Endothelial cell of umbilical vein (primary cell): ENCODE results near the gene SRPK2. TPM values are rescaled to one million over a fixed set of nuclear protein-coding genes. Genes with fewer than 3 reads are reported as not detected.

Experiments
- BruUV-seq: library from RNA; stranded (reverse); fragments of 400-500 nt; replicated peaks from 2 replicates; lab custom pipeline; 2021; lab: Mats Ljungman, UMichigan
- CTCF ChIA-PET: fragments of 300-600, 350-600 bp; sonication (Branson Sonifier 250); formaldehyde crosslinking; loops from one replicate; lab custom pipeline; 2021; ENCODE audit warnings: antibody characterized with exemption, inconsistent platforms; lab: Charles Lee
- POLR2A ChIA-PET: fragments of 300-600, 350-600 bp; sonication (Branson Sonifier 250); formaldehyde crosslinking; loops from one replicate; lab custom pipeline; 2021; ENCODE audit warnings: antibody characterized with exemption, inconsistent platforms; lab: Charles Lee
- DNase-seq: peaks from one replicate; pipeline ENCODE4 v3.0.0-alpha.2; 2011; ENCODE audit warnings: low read depth, low spot score
- FAIRE-seq: peaks from 2 replicates; lab custom pipeline; 2011; peaks lifted over from hg19 to GRCh38; lab: Jason Lieb, UNC
- H2AFZ ChIP-seq: 2 replicates; pipeline ENCODE4 v1.6.0; 2012; ENCODE audit warnings: low read depth, low read length, control low read depth, inconsistent platforms
- H3K27ac ChIP-seq: 2 replicates; pipeline ENCODE4 v1.5.1; 2011; ENCODE audit warnings: low read depth, mild to moderate bottlenecking, control low read depth, low read length, moderate library complexity; ENCODE audit not compliant: insufficient read depth
- H3K27me3 ChIP-seq, 2 experiments: 2 replicates each; pipeline versions ENCODE4 v1.6.0 to v1.6.1; 2011; ENCODE audit warnings: low read length in 2 of 2, mixed read lengths in 1 of 2; ENCODE audit not compliant: control insufficient read depth in 2 of 2, insufficient read depth in 2 of 2
- H3K36me3 ChIP-seq, 2 experiments: 2 replicates in 1 of 2; 3 replicates in 1 of 2; pipeline ENCODE4 v1.5.1; 2011; ENCODE audit warnings: low read length in 2 of 2, mild to moderate bottlenecking in 1 of 2, moderate library complexity in 1 of 2; ENCODE audit not compliant: control insufficient read depth in 2 of 2, insufficient read depth in 2 of 2; ENCODE audit errors: extremely low read depth in 1 of 2
- H3K4me1 ChIP-seq: 3 replicates; pipeline ENCODE4 v1.5.1; 2011; ENCODE audit warnings: mild to moderate bottlenecking, low read length; ENCODE audit not compliant: control insufficient read depth, insufficient read depth; ENCODE audit errors: extremely low read depth
- H3K4me2 ChIP-seq: 2 replicates; pipeline ENCODE4 v1.6.1; 2011; ENCODE audit warnings: low read length, control low read depth, mixed read lengths; ENCODE audit not compliant: insufficient read depth
- H3K4me3 ChIP-seq, 3 experiments: fragments of 200-600 bp in 1 of 3; sonication (generic), shearing (Covaris generic) in 1 of 3; replicated peaks in 1 of 3; 2 replicates each; pipeline ENCODE4 v1.5.1; 2011 to 2016; ENCODE audit warnings: control low read depth in 3 of 3, low read length in 3 of 3, mild to moderate bottlenecking in 2 of 3, inconsistent platforms in 1 of 3, low read depth in 1 of 3, moderate library complexity in 1 of 3; ENCODE audit not compliant: insufficient read depth in 1 of 3
- H3K79me2 ChIP-seq: 2 replicates; pipeline ENCODE4 v1.6.0; 2012; ENCODE audit warnings: low read length, inconsistent platforms; ENCODE audit not compliant: control insufficient read depth, insufficient read depth
- H3K9ac ChIP-seq: replicated peaks from 2 replicates; pipeline ENCODE3; 2011; ENCODE audit warnings: low read length, control low read depth; ENCODE audit not compliant: insufficient read depth; ENCODE audit errors: extremely low read depth
- H3K9me1 ChIP-seq: replicated peaks from 3 replicates; pipeline ENCODE4 v1.6.0; 2011; ENCODE audit warnings: mild to moderate bottlenecking, low read length; ENCODE audit not compliant: control insufficient read depth, insufficient read depth; ENCODE audit errors: extremely low read depth
- H3K9me3 ChIP-seq: replicated peaks from 2 replicates; pipeline ENCODE4 v1.5.1; 2012; ENCODE audit warnings: low read length, inconsistent platforms; ENCODE audit not compliant: control insufficient read depth, insufficient read depth
- H4K20me1 ChIP-seq: replicated peaks from 2 replicates; pipeline ENCODE3; 2011; ENCODE audit warnings: mild to moderate bottlenecking, low read length; ENCODE audit not compliant: control insufficient read depth, insufficient read depth; ENCODE audit errors: extremely low read depth
- EZH2 ChIP-seq: IDR thresholded peaks from 2 replicates; pipeline ENCODE4 v1.6.1; 2012; ENCODE audit warnings: borderline replicate concordance, low read depth, mild to moderate bottlenecking, moderate library complexity, low read length, inconsistent platforms; ENCODE audit not compliant: severe bottlenecking
- FOS ChIP-seq: IDR thresholded peaks from 2 replicates; pipeline ENCODE4 v1.6.1; 2011; ENCODE audit warnings: mild to moderate bottlenecking, low read length, moderate library complexity, borderline replicate concordance; ENCODE audit not compliant: insufficient read depth
- GATA2 ChIP-seq: IDR thresholded peaks from 2 replicates; pipeline ENCODE4 v1.7.0; 2011; ENCODE audit warnings: low read depth, mild to moderate bottlenecking, moderate library complexity, mixed read lengths, low read length; ENCODE audit not compliant: insufficient read length, insufficient read depth
- JUN ChIP-seq: IDR thresholded peaks from 2 replicates; pipeline ENCODE4 v1.6.1; 2011; ENCODE audit warnings: borderline replicate concordance, low read depth; ENCODE audit not compliant: insufficient read length, insufficient read depth
- MYC ChIP-seq: IDR thresholded peaks from one replicate; pipeline ENCODE4 v1.6.1; 2011; ENCODE audit warnings: mild to moderate bottlenecking, low read depth, low read length
- POLR2A ChIP-seq: IDR thresholded peaks from 2 replicates; pipeline ENCODE4 v1.6.1; 2012; ENCODE audit warnings: low read depth, mild to moderate bottlenecking, control low read depth, low read length
- POLR2AphosphoS5 ChIP-seq: IDR thresholded peaks from 2 replicates; pipeline ENCODE4 v1.6.1; 2012; ENCODE audit warnings: low read depth, mild to moderate bottlenecking, control low read depth, low read length, moderate library complexity; ENCODE audit not compliant: insufficient read depth
- dilution Hi-C: fragments of 300-500 bp; cut with MboI; formaldehyde crosslinking; loops from one replicate; pipeline ENCODE4 v1.15.0; 2019; ENCODE audit warnings: low sequenced_read_pairs; ENCODE audit not compliant: extremely low pct_ligation_motif_present
- intact Hi-C: fragments of 100-400 bp; cut with micrococcal nuclease; formaldehyde crosslinking; loops from one replicate; pipeline ENCODE4 v1.10.0; 2022
- polyA plus RNA-seq, 4 experiments: library from polyadenylated mRNA; depleted of rRNA in 3 of 4; stranded (reverse) in 3 of 4; unstranded in 1 of 4; fragments of >200 nt; gene quantifications; 2 replicates each; pipeline versions ENCODE4 v1.2.1 to v1.2.3, GENCODE V29; 2011 to 2012; ENCODE audit warnings: missing spikeins in 1 of 4
- total RNA-seq: library from RNA; stranded (reverse); gene quantifications from 2 replicates; pipeline ENCODE4 v1.2.3, GENCODE V29; 2021
- TF ChIP-seq, protein P1 (sequence below): IDR thresholded peaks from 2 replicates; pipeline ENCODE4 v1.6.1; 2011; ENCODE audit not compliant: insufficient read depth, insufficient read length
- TF ChIP-seq, protein P2 (sequence below), 2 donors: IDR thresholded peaks; 1 replicate in 1 of 2; 2 replicates in 1 of 2; pipeline ENCODE4 v1.5.1; 2011; ENCODE audit warnings: low read length in 2 of 2, mild to moderate bottlenecking in 2 of 2, moderate library complexity in 2 of 2, control low read depth in 1 of 2, inconsistent platforms in 1 of 2, low read depth in 1 of 2; ENCODE audit not compliant: insufficient read depth in 1 of 2; ENCODE audit errors: extremely low read depth in 1 of 2

SRPK2 gene
- total and polyA plus RNA-seq, 2 donors (not counting 3 experiments of a cell fraction or from before 2014, with no cell fraction given): 13.4 to 55.2 TPM

DNA sequence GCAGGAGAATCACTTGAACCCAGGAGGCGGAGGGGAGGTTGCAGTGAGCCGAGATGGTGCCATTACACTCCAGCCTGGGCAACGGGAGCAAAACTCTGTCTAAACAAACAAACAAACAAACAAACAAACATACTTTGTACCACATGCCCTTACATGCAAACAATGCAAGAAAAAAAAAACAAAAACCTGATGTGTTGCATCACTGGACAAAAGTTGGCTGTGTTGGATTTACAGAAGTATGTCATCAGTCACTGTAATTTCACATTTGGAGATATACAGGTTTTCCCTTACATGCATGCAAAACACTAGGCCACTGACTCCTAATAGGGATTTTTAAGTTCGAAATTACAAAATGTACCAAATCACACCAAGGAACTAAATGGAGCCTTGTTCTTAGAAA, 138.5 kb downstream of the SRPK2 start:
- H3K9me3 ChIP-seq: no peaks in the 10 kb centered on the region
- no peaks in the 10 kb centered on the region for H3K27me3 ChIP-seq
- no peak for FAIRE-seq
- CTCF ChIA-PET: interaction anchor here (1.1 to 1.3 kb wide), 3 partner anchors 15 to 40 kb away, joined by 3 to 4 read pairs (median 3); no protein-coding TSS in a partner anchor
- H3K9me1 ChIP-seq: no peaks in the 10 kb centered on the region
- POLR2A ChIA-PET: no interaction called here
- peaks cover 19% of the 10 kb centered on the region for H4K20me1 ChIP-seq
- dilution Hi-C loops (no loop called here), intact Hi-C loops (no loop called here)
- no peak overlapping the region for H3K27ac ChIP-seq
- peaks cover 12% of the 10 kb centered on the region for H3K4me1 ChIP-seq
- BruUV-seq: no TSS peak
- TF ChIP-seq POLR2AphosphoS5 (no peak), GATA2 (no peak), JUN (no peak), MYC (no peak), EZH2 (no peak), FOS (no peak), POLR2A (no peak)
- TF ChIP-seq, protein P1, sequence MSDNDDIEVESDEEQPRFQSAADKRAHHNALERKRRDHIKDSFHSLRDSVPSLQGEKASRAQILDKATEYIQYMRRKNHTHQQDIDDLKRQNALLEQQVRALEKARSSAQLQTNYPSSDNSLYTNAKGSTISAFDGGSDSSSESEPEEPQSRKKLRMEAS: no peak
- TF ChIP-seq, protein P2, sequence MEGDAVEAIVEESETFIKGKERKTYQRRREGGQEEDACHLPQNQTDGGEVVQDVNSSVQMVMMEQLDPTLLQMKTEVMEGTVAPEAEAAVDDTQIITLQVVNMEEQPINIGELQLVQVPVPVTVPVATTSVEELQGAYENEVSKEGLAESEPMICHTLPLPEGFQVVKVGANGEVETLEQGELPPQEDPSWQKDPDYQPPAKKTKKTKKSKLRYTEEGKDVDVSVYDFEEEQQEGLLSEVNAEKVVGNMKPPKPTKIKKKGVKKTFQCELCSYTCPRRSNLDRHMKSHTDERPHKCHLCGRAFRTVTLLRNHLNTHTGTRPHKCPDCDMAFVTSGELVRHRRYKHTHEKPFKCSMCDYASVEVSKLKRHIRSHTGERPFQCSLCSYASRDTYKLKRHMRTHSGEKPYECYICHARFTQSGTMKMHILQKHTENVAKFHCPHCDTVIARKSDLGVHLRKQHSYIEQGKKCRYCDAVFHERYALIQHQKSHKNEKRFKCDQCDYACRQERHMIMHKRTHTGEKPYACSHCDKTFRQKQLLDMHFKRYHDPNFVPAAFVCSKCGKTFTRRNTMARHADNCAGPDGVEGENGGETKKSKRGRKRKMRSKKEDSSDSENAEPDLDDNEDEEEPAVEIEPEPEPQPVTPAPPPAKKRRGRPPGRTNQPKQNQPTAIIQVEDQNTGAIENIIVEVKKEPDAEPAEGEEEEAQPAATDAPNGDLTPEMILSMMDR (IDR thresholded peaks at IDR 0.05; ENCODE audit: extremely low read depth in 1 of 2, insufficient read depth in 1 of 2, low read depth in 1 of 2, low read length in 2 of 2): no peak
- H3K79me2 ChIP-seq: peaks cover 40% of the 10 kb centered on the region
- no peak overlapping the region for H2AFZ ChIP-seq
- no peak for DNase-seq
- H3K36me3 ChIP-seq: no peaks in the 10 kb centered on the region
- no peak overlapping the region for H3K9ac ChIP-seq
- no peak overlapping the region for H3K4me2 ChIP-seq
- no peak overlapping the region for H3K4me3 ChIP-seq
